HEK293 (cell line): ENCODE measurements around the gene NEURL4.

Experiments used
- CTCF ChIA-PET: fragments of 350-600 bp; formaldehyde crosslinking; extraction: SDS; loops from one replicate; lab custom pipeline; 2021; ENCODE audit warnings: antibody characterized with exemption; lab: Yijun Ruan, JAX
- POLR2A ChIA-PET: fragments of 300-600 bp; formaldehyde crosslinking; extraction: SDS; loops from one replicate; lab custom pipeline; 2020; ENCODE audit warnings: antibody characterized with exemption, inconsistent platforms; lab: Yijun Ruan, JAX
- H3K27ac ChIP-seq: fragments of 200-500 bp; sonication (Bioruptor generic); 2 replicates; pipeline ENCODE4 v1.5.1; 2014; ENCODE audit warnings: low read depth, low read length, control low read depth, inconsistent platforms; ENCODE audit errors: extremely low read depth
- H3K36me3 ChIP-seq, 2 experiments: fragments of 200-500 bp in 1 of 2; sonication (Bioruptor generic) in 1 of 2; 1 replicate in 1 of 2; 2 replicates in 1 of 2; pipeline ENCODE4 v1.5.1; 2014 to 2017; ENCODE audit warnings: inconsistent platforms in 2 of 2, low read length in 2 of 2; ENCODE audit not compliant: control insufficient read depth in 2 of 2, insufficient read depth in 1 of 2
- H3K4me1 ChIP-seq: fragments of 200-500 bp; sonication (Bioruptor generic); 2 replicates; pipeline ENCODE4 v1.5.1; 2014; ENCODE audit warnings: mild to moderate bottlenecking, low read length, inconsistent platforms; ENCODE audit not compliant: control insufficient read depth, insufficient read depth
- H3K4me3 ChIP-seq: 2 replicates; pipeline ENCODE4 v1.5.1; 2011; ENCODE audit warnings: low read depth, mild to moderate bottlenecking, control low read depth, low read length, moderate library complexity
- H3K9me3 ChIP-seq: fragments of 200-500 bp; sonication (Bioruptor generic); 2 replicates; pipeline ENCODE4 v1.5.1; 2014; ENCODE audit warnings: low read depth, low read length, inconsistent platforms; ENCODE audit not compliant: control insufficient read depth, insufficient read depth
- KLF8 ChIP-seq: fragments of 450-650 bp; formaldehyde crosslinking; IDR thresholded peaks from 2 replicates; pipeline ENCODE4 v1.5.1; 2016; ENCODE audit warnings: missing biosample characterization, missing genetic modification characterization
- SCRT2 ChIP-seq: fragments of 450-650 bp; formaldehyde crosslinking; IDR thresholded peaks from 2 replicates; pipeline ENCODE4 v1.5.1; 2016; ENCODE audit warnings: missing biosample characterization, missing genetic modification characterization
- ZNF112 ChIP-seq: fragments of 450-650 bp; formaldehyde crosslinking; IDR thresholded peaks from 2 replicates; pipeline ENCODE4 v1.5.0; 2017; ENCODE audit warnings: missing biosample characterization, missing genetic modification characterization
- ZNF138 ChIP-seq: fragments of 450-650 bp; formaldehyde crosslinking; IDR thresholded peaks from 2 replicates; pipeline ENCODE4 v1.5.1; 2016; ENCODE audit warnings: missing biosample characterization, missing genetic modification characterization, borderline replicate concordance
- ZNF23 ChIP-seq: fragments of 450-650 bp; formaldehyde crosslinking; IDR thresholded peaks from 2 replicates; pipeline ENCODE4 v1.5.1; 2016; ENCODE audit warnings: missing biosample characterization, missing genetic modification characterization, borderline replicate concordance
- ZNF335 ChIP-seq: fragments of 450-650 bp; formaldehyde crosslinking; conservative IDR thresholded peaks from 2 replicates; pipeline ENCODE4 v1.5.1; 2016; ENCODE audit warnings: missing biosample characterization, missing genetic modification characterization
- ZNF600 ChIP-seq: fragments of 450-650 bp; formaldehyde crosslinking; IDR thresholded peaks from 2 replicates; pipeline ENCODE4 v1.5.1; 2016; ENCODE audit warnings: missing biosample characterization, missing genetic modification characterization
- ZNF837 ChIP-seq: fragments of 450-650 bp; formaldehyde crosslinking; IDR thresholded peaks from 2 replicates; pipeline ENCODE4 v1.5.1; 2016; ENCODE audit warnings: missing biosample characterization, missing genetic modification characterization
- TF ChIP-seq, protein P1 (sequence below): fragments of 450-650 bp; formaldehyde crosslinking; IDR thresholded peaks from 2 replicates; pipeline ENCODE4 v1.5.1; 2017; ENCODE audit warnings: missing biosample characterization, mild to moderate bottlenecking, missing genetic modification characterization, moderate library complexity
- TF ChIP-seq, protein P2 (sequence below): fragments of 450-650 bp; formaldehyde crosslinking; IDR thresholded peaks from 2 replicates; pipeline ENCODE4 v1.5.1; 2017; ENCODE audit warnings: missing biosample characterization, missing genetic modification characterization
- TF ChIP-seq, protein P3 (sequence below): fragments of 450-650 bp; formaldehyde crosslinking; optimal IDR thresholded peaks from 2 replicates; pipeline ENCODE3; 2016; ENCODE audit warnings: missing biosample characterization, mild to moderate bottlenecking, missing genetic modification characterization
- TF ChIP-seq, protein P4 (sequence below): fragments of 450-650 bp; formaldehyde crosslinking; conservative IDR thresholded peaks from 2 replicates; pipeline ENCODE4 v1.5.1; 2016; ENCODE audit warnings: low read depth, missing biosample characterization, missing genetic modification characterization
- TF ChIP-seq, protein P5 (sequence below): fragments of 450-650 bp; formaldehyde crosslinking; IDR thresholded peaks from 2 replicates; pipeline ENCODE4 v1.5.1; 2016; ENCODE audit warnings: missing biosample characterization, missing genetic modification characterization
- TF ChIP-seq, protein P6 (sequence below): fragments of 450-650 bp; formaldehyde crosslinking; IDR thresholded peaks from 2 replicates; pipeline ENCODE4 v1.5.1; 2016; ENCODE audit warnings: missing biosample characterization, missing genetic modification characterization, borderline replicate concordance
- TF ChIP-seq, protein P7 (sequence below): fragments of 450-650 bp; formaldehyde crosslinking; IDR thresholded peaks from 2 replicates; pipeline ENCODE4 v1.5.1; 2016; ENCODE audit warnings: missing biosample characterization, missing genetic modification characterization

NEURL4 gene

DNA sequence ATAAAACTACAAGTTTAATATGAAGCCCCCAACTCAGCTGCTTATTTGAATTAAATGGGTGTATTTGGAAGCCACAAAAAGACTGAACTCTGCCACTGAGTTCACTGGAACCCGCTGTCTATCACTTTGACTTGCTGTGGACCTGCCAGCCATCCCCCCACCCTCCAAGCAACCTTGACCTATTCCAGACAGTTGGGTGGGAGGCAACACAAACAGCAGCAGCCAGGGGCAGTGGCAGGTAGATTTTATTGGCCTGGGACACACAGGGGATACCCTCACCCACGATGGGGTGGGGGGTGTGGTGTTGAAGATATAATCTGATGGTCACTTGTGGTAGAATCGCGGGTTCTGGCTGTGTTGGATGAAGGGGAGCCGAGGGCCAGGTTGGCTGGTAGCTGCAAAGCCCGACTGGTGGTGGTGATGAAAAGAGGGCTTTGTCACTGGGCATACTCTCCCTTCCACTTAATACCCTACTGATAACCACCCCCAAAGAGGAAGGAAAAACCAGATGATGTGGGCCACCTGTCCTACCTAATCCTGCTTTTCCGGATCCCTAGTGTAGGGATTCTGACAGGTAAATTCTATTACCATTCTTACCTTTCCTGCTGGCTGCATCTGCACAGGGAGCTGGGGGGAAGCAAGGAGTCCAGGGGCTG is 16.6 kb downstream of the NEURL4 start (continued):
- TF ChIP-seq, protein P1, sequence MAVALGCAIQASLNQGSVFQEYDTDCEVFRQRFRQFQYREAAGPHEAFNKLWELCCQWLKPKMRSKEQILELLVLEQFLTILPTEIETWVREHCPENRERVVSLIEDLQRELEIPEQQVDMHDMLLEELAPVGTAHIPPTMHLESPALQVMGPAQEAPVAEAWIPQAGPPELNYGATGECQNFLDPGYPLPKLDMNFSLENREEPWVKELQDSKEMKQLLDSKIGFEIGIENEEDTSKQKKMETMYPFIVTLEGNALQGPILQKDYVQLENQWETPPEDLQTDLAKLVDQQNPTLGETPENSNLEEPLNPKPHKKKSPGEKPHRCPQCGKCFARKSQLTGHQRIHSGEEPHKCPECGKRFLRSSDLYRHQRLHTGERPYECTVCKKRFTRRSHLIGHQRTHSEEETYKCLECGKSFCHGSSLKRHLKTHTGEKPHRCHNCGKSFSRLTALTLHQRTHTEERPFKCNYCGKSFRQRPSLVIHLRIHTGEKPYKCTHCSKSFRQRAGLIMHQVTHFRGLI, result peak; percentile 76
- TF ChIP-seq, protein P2, sequence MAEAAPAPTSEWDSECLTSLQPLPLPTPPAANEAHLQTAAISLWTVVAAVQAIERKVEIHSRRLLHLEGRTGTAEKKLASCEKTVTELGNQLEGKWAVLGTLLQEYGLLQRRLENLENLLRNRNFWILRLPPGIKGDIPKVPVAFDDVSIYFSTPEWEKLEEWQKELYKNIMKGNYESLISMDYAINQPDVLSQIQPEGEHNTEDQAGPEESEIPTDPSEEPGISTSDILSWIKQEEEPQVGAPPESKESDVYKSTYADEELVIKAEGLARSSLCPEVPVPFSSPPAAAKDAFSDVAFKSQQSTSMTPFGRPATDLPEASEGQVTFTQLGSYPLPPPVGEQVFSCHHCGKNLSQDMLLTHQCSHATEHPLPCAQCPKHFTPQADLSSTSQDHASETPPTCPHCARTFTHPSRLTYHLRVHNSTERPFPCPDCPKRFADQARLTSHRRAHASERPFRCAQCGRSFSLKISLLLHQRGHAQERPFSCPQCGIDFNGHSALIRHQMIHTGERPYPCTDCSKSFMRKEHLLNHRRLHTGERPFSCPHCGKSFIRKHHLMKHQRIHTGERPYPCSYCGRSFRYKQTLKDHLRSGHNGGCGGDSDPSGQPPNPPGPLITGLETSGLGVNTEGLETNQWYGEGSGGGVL (tag by site-specific recombination), result no peak
- TF ChIP-seq KLF8 (tag by site-specific recombination), result no peak
- TF ChIP-seq, protein P3, sequence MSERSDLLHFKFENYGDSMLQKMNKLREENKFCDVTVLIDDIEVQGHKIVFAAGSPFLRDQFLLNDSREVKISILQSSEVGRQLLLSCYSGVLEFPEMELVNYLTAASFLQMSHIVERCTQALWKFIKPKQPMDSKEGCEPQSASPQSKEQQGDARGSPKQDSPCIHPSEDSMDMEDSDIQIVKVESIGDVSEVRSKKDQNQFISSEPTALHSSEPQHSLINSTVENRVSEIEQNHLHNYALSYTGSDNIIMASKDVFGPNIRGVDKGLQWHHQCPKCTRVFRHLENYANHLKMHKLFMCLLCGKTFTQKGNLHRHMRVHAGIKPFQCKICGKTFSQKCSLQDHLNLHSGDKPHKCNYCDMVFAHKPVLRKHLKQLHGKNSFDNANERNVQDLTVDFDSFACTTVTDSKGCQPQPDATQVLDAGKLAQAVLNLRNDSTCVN, result no peak

DNA sequence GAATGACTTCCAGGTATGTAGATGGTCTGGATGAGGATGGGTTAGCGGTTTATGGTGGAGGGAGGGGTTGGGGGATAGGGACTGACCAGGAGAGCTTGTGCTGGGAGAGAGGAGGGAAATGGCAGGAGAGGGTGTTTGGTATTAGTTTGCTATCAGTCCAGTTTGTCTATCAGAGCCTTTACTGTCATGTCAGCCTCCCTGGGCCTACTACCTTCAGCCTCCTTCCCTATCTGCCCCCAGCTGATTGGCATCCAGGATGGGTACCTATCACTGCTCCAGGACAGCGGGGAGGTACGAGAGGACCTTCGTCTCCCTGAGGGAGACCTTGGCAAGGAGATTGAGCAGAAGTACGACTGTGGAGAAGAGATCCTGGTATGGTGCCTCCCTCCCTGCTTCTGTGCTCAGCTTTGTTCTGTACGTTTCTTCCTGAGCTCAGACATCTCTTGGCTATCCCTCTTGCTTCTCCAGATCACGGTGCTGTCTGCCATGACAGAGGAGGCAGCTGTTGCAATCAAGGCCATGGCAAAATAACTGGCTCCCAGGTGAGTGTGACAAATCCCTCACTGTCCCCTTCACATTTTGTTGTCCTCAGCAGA is 17.9 kb downstream of the NEURL4 start:
- Histone ChIP-seq H3K4me3 (no peak overlapping the region), H3K27ac (peak overlapping the region; percentile 42; the same call in 1 of the 2 replicates), H3K9me3 (no peaks in the 10 kb centered on the region), H3K4me1 (peaks cover 21% of the 10 kb centered on the region), H3K36me3 (peaks cover 35 to 58% of the 10 kb centered on the region in 2 experiments)
- POLR2A ChIA-PET, result interaction anchor here (1.2 to 3.9 kb wide), 3 partner anchors 13 to 25 kb away, joined by 3 to 36 read pairs (median 5); partner anchors contain the start of genes ACAP1 and NEURL4
- CTCF ChIA-PET, result interaction anchor here (1.7 to 4.1 kb wide), 2 partner anchors 13 to 15 kb away, joined by 4 to 22 read pairs; no protein-coding TSS in a partner anchor
- TF ChIP-seq ZNF837 (tag by site-specific recombination) (no peak), ZNF23 (no peak), SCRT2 (no peak), ZNF600 (0 out of 2 replicates have a peak, but pooled peaks have one; percentile 50), ZNF335 (no peak), ZNF138 (tag by site-specific recombination) (no peak), ZNF112 (tag by site-specific recombination) (no peak)
- TF ChIP-seq, protein P4, sequence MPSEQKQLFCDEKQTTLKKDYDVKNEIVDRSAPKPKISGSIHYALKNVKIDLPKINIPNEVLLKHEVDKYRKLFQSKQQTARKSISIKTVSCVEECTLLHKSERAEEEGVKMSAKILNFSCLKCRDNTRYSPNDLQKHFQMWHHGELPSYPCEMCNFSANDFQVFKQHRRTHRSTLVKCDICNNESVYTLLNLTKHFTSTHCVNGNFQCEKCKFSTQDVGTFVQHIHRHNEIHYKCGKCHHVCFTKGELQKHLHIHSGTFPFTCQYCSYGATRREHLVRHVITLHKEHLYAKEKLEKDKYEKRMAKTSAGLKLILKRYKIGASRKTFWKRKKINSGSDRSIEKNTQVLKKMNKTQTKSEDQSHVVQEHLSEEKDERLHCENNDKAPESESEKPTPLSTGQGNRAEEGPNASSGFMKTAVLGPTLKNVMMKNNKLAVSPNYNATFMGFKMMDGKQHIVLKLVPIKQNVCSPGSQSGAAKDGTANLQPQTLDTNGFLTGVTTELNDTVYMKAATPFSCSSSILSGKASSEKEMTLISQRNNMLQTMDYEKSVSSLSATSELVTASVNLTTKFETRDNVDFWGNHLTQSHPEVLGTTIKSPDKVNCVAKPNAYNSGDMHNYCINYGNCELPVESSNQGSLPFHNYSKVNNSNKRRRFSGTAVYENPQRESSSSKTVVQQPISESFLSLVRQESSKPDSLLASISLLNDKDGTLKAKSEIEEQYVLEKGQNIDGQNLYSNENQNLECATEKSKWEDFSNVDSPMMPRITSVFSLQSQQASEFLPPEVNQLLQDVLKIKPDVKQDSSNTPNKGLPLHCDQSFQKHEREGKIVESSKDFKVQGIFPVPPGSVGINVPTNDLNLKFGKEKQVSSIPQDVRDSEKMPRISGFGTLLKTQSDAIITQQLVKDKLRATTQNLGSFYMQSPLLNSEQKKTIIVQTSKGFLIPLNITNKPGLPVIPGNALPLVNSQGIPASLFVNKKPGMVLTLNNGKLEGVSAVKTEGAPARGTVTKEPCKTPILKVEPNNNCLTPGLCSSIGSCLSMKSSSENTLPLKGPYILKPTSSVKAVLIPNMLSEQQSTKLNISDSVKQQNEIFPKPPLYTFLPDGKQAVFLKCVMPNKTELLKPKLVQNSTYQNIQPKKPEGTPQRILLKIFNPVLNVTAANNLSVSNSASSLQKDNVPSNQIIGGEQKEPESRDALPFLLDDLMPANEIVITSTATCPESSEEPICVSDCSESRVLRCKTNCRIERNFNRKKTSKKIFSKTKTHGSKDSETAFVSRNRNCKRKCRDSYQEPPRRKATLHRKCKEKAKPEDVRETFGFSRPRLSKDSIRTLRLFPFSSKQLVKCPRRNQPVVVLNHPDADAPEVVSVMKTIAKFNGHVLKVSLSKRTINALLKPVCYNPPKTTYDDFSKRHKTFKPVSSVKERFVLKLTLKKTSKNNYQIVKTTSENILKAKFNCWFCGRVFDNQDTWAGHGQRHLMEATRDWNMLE (tag by site-specific recombination), result no peak
- TF ChIP-seq, protein P5, sequence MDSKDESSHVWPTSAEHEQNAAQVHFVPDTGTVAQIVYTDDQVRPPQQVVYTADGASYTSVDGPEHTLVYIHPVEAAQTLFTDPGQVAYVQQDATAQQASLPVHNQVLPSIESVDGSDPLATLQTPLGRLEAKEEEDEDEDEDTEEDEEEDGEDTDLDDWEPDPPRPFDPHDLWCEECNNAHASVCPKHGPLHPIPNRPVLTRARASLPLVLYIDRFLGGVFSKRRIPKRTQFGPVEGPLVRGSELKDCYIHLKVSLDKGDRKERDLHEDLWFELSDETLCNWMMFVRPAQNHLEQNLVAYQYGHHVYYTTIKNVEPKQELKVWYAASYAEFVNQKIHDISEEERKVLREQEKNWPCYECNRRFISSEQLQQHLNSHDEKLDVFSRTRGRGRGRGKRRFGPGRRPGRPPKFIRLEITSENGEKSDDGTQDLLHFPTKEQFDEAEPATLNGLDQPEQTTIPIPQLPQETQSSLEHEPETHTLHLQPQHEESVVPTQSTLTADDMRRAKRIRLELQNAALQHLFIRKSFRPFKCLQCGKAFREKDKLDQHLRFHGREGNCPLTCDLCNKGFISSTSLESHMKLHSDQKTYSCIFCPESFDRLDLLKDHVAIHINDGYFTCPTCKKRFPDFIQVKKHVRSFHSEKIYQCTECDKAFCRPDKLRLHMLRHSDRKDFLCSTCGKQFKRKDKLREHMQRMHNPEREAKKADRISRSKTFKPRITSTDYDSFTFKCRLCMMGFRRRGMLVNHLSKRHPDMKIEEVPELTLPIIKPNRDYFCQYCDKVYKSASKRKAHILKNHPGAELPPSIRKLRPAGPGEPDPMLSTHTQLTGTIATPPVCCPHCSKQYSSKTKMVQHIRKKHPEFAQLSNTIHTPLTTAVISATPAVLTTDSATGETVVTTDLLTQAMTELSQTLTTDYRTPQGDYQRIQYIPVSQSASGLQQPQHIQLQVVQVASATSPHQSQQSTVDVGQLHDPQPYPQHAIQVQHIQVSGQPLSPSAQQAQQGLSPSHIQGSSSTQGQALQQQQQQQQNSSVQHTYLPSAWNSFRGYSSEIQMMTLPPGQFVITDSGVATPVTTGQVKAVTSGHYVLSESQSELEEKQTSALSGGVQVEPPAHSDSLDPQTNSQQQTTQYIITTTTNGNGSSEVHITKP (tag by site-specific recombination), result peak; percentile 54
- TF ChIP-seq, protein P6, sequence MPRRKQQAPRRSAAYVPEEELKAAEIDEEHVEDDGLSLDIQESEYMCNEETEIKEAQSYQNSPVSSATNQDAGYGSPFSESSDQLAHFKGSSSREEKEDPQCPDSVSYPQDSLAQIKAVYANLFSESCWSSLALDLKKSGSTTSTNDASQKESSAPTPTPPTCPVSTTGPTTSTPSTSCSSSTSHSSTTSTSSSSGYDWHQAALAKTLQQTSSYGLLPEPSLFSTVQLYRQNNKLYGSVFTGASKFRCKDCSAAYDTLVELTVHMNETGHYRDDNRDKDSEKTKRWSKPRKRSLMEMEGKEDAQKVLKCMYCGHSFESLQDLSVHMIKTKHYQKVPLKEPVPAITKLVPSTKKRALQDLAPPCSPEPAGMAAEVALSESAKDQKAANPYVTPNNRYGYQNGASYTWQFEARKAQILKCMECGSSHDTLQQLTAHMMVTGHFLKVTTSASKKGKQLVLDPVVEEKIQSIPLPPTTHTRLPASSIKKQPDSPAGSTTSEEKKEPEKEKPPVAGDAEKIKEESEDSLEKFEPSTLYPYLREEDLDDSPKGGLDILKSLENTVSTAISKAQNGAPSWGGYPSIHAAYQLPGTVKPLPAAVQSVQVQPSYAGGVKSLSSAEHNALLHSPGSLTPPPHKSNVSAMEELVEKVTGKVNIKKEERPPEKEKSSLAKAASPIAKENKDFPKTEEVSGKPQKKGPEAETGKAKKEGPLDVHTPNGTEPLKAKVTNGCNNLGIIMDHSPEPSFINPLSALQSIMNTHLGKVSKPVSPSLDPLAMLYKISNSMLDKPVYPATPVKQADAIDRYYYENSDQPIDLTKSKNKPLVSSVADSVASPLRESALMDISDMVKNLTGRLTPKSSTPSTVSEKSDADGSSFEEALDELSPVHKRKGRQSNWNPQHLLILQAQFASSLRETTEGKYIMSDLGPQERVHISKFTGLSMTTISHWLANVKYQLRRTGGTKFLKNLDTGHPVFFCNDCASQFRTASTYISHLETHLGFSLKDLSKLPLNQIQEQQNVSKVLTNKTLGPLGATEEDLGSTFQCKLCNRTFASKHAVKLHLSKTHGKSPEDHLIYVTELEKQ (tag by site-specific recombination), result no peak
- TF ChIP-seq, protein P7, sequence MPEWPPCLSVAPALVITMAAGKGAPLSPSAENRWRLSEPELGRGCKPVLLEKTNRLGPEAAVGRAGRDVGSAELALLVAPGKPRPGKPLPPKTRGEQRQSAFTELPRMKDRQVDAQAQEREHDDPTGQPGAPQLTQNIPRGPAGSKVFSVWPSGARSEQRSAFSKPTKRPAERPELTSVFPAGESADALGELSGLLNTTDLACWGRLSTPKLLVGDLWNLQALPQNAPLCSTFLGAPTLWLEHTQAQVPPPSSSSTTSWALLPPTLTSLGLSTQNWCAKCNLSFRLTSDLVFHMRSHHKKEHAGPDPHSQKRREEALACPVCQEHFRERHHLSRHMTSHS, result no peak
